Fibroblast of mammary gland (primary cell): ENCODE results near the gene SPHK2.

Source experiments
- DNase-seq: peaks from one replicate; pipeline ENCODE4 v3.0.0-alpha.2; 2010; ENCODE audit warnings: low read depth
- H3K4me3 ChIP-seq: 2 replicates; pipeline ENCODE4 v1.5.1; 2011; ENCODE audit warnings: low read depth, mild to moderate bottlenecking, low read length, moderate library complexity; ENCODE audit not compliant: control insufficient read depth
- TF ChIP-seq, protein P1 (sequence below): conservative IDR thresholded peaks from 2 replicates; pipeline ENCODE4 v1.5.1; 2011; ENCODE audit warnings: low read depth, low read length, inconsistent platforms; ENCODE audit not compliant: control insufficient read depth, insufficient read depth

The SPHK2 gene

DNA sequence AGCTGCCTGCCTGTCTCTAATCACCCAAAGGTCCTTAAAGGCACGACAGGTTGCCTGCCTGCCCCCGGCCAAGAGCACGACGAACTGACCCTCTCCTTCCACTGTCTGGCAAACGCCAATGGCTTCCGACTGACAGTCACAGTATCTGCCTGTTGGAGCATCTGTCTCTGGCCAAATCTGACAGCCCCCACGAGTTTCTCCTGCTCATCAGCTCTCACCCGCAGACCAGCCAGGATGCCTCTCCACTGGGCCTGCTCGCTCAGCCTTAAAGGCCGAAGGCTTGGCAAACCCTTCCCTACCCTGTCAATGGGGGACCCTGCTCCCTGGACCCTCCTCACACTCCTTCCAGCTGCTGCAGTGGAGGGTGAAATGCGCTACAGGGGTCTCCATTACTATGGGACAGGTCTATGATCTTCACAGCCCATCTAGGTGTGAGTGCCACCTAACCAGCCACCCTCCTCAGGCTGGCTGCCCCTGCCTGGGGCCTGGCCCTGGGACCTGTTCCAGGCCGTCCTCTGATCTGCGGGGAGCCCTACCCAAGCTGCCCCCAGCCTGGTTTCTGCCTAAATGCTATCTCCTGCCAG lies 5.4 kb upstream of the SPHK2 start:
- DNase-seq, result no peak
- H3K4me3 ChIP-seq, result no peak overlapping the region
- TF ChIP-seq, protein P1, sequence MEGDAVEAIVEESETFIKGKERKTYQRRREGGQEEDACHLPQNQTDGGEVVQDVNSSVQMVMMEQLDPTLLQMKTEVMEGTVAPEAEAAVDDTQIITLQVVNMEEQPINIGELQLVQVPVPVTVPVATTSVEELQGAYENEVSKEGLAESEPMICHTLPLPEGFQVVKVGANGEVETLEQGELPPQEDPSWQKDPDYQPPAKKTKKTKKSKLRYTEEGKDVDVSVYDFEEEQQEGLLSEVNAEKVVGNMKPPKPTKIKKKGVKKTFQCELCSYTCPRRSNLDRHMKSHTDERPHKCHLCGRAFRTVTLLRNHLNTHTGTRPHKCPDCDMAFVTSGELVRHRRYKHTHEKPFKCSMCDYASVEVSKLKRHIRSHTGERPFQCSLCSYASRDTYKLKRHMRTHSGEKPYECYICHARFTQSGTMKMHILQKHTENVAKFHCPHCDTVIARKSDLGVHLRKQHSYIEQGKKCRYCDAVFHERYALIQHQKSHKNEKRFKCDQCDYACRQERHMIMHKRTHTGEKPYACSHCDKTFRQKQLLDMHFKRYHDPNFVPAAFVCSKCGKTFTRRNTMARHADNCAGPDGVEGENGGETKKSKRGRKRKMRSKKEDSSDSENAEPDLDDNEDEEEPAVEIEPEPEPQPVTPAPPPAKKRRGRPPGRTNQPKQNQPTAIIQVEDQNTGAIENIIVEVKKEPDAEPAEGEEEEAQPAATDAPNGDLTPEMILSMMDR, result no peak

DNA sequence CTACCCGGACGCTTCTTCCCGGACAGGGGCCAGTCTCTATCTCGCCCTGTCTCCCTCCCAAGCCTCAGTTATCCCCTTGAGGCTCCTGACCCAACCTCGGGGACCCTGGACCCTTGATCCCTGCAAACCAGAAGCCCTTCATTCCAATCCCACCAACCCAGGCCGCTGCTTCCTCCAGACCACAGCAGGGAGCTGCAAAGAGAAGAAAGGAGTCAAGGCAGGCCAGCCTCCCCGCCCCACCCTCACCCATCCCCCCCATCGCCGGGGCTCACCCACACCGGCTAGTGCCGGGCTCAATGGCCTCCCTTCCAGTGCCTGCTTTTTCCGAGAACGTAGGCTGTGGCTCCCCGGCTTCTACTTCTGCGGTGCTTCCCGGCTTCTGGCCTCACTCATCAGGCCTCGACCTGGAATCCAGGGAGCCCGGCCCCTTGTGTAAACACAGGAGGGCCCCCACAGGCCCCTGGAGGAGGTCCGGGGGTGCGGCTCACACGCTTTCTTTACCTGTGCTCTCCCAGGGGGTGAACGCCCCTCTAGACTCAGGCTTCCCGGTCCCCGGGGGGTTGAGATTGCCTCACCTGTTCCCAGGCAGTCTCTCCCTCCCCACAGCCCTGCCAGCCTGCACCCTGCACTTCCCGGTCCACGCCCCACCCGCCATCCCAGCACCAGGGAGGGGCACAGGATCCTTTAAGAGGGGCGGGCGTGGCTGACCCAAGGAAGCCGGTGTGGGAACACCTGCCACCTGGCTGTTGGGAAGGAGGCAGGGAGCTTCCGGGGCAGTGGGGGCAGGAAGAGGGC lies 4.7 kb upstream of the SPHK2 start, which contains the start of gene FAM83E:
FAM83E (minus strand) TSS at position 641 of the 795 bp plus-strand sequence. CDS start 1,704 bp downstream, outside the sequence.
- no peak within 1 kb of the TSS for H3K4me3 ChIP-seq
- TF ChIP-seq, protein P1, result no peak
- DNase-seq, result no peak

DNA sequence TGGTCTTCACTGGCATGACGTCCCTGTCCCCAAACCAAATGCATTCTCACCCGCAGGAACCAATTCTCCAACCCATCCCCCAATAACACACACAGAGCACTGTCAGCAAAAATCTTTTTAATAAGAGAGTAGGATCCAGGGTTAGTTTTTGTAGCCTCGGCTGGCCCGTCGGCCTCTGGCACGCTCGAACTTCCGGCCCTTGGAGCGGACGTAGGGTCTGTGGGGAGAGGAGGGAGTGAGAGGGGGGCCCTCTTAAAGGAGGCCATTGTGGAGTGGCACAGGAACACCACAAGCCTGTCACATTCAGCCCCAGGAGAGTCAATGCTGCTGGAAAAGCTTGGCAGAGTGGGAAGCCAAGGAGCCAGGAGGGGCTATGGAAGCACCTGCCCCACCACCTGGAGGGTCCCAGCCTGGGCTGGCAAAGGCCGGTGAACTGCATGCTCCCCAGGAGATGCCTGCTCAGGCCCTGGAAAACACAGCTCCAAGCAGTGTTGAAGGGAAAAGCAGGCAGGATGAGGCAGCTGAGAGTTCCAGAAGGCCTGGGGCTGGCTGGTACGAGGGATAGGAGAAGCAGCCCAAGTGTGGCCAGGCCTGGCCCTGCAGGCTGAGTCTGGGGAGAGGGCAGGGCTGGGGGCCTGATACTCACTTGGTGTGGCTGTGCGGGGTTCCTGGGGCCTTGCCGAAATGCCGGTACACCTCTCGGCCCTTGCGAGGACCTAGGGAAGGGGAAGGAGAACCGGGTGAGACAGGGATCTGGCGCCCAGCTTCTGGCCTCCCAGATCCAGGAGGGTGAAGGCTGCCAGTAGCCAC lies 3.9 kb upstream of the SPHK2 start:
- H3K4me3 ChIP-seq, result no peak overlapping the region
- TF ChIP-seq, protein P1, result no peak
- DNase-seq, result no peak

DNA sequence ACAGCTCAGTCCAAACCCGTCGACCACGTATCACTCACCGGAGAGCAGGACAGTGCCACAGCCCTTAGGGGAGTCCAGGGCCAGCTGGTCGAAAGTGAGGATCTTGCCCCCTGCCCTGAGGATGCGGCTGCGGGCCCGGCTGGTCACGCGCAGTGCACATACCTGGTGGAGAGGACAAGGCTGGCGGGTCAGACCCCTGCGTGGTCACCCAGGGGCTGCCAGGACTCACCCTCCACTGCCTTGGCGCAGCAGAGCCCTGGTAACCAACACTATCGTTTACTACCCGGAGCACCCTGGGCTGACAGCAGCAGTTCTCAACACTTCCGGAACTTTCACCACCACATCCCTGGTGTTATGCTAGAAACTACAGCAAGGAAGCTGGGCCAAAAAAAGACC lies 3.3 kb upstream of the SPHK2 start:
- H3K4me3 ChIP-seq, result no peak overlapping the region
- DNase-seq, result no peak
- TF ChIP-seq, protein P1, result no peak

DNA sequence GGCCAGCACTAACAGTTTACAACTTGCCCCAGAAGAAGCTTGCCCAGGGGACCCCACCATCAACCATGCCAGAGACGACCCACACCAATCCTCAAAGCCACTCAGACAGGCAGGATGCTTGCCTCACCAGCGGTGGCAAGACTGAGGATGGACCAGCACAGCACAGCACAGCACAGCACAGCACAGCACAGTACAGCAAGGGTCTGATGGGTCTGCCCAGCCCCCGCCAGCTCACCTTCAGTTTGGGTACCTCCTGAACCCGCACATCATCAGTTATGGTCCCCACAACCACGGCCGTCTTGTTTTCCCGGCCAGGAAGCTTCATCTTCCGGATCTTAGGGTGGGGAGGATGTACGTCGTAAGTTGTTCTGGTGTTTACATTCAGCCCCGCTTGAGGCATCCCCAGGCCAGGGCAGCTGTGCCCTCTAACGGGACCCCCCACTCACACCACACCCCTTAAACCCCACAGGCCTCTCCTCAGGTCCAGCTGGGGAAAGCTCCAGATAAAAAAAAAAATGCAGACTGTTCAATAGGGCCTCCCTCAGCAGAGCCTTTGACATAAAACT lies 2.7 kb upstream of the SPHK2 start:
- DNase-seq, result no peak
- H3K4me3 ChIP-seq, result peak overlapping the region; percentile 100
- TF ChIP-seq, protein P1, result no peak

DNA sequence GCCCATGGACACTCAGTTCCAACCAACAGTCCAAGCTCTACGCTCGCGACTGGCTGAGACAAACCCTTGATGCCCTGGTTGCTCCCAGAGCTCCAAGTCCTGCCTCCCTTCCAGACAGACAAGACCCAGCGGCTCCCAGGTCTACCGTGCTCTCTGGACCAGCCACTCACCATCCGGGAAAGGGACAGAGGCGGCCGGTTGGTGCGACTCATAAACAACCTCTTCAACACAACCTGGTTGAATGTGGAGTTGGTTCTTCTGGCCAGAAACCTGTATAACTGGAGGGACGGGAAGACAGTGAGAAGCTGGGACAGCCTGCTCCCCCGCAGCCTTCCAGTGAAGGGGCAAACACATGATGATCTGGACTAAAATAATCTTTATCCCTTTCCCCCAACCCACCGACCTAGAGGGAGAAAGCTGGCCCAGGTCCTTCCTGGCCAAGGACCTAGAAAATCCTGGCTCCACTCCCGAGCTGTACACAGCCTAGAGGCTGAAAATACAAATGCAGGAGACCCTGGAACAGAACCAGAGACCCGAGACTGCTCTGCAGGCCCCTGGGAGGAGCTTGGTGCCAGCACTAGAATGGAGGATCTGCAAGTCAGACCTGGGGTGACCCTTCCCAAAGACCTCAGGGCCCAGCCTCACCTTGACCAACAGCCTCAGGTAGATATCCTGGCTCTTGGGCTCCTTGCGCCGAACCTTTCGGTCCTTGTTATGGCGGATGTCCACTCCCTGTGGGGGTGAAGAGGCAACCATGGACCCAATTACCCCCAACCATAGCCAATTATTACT lies 2.0 kb upstream of the SPHK2 start:
- no peak for DNase-seq
- TF ChIP-seq, protein P1, result peak; percentile 1
- H3K4me3 ChIP-seq, result peak overlapping the region; percentile 100
